HG03432 (cell line): ENCODE data around the gene LDHAL6B.

Experiments
- ATAC-seq: cut with Tn5 transposase; IDR thresholded peaks from one replicate; pipeline ENCODE4 v1.9.1; 2021; ENCODE audit warnings: mild to moderate bottlenecking, moderate library complexity; ENCODE audit not compliant: unreplicated experiment

Gene LDHAL6B

DNA sequence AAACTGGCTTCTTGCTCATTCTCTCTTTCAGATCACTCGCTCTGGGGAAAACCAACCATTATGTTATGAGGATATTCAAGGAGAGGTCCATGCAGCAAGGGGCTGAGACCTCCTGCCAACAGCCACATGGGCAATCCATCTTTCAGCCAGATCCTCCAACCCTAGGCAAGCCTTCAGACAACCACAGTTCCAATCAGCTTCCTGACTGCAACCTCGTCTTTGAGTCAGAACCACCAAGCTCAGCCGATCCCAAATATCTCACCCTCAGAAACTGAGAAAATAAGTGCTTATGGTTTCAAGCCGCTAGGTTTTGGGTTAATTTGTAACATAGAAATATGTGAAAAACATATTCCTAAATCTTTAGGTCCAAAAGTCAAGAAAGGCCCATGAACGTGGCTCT, 10.3 kb downstream of the LDHAL6B start:
- no peak for ATAC-seq

DNA sequence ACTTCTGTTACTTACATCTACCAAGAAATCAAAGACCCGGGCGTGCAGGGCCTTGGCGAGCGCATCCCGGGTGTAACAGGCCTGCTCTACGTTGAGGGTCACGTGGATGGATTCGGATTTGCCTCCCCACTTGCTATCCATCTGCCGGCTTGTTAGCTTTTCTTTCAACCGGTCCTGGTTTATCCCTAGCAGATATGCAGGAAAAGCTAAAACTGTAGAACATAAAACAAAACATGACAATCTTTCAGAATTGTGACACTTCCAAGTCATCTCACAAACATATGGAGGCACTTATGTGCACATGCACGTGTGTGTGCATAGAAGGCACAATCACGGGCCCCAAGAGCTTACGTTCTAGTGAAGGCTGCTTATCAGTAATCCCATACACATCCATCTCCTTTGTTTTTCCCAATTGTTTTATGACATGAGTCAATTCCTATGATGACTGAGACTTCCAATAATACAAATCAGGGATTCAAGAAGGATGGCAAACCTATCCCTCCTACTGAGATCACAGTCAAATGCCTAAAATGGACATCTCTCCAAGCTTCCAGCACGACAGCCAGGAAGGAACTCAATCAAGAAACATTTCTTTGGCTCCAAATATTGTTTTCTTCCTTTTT, 11.3 kb downstream of the LDHAL6B start:
- ATAC-seq = no peak

- ATAC-seq = no peak
These were observed 12.1 kb downstream of the LDHAL6B start for GRCh38 chr15:59218710-59219109.

GRCh38 chr15:59221511-59222505, 15.2 kb downstream of the LDHAL6B start:
- ATAC-seq = no peak

GRCh38 chr15:59222906-59223550, 16.4 kb downstream of the LDHAL6B start:
- ATAC-seq = no peak

GRCh38 chr15:59223736-59224135, 17.1 kb downstream of the LDHAL6B start:
- ATAC-seq = no peak

- no peak for ATAC-seq
These were observed 17.8 kb downstream of the LDHAL6B start for GRCh38 chr15:59224474-59224873.

DNA sequence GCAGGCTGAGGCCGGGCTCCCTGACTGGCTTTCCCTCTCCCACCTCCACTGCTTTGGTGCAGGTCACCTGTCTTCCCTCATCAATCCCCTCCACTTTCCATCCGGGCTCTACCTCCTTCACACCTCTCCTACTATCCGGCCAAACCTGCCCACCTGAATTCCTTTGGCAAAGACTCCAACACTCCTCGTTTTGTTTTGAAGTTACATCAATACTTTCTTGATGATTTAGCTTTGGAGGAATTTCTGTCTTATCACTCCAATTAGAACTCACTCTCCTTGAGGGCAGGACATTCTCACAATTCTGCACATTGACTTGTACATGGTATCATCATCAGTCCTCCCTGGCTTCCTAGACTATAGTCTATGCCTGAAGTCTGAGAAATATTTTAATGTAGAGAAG, 20.4 kb downstream of the LDHAL6B start:
- ATAC-seq = no peak

GRCh38 chr15:59229015-59229414, 22.4 kb downstream of the LDHAL6B start:
- no peak for ATAC-seq

DNA sequence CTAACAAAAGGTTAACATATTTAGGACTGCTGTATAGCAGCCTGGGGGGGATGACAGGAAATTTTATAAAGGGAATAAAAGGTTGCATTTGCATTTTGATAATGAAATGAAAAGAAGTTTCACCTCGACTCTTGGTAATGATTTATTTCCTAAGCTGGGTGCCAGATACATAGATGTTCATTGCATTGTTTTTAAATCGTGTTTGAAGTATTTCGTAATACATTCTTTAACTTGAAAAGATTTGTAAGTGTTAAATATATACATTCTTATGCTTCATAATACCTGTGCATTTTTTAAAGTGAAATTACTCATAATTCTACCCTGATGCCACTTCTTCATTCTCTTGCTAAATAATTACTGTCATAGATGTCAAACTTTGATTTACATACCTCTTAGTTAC, 22.8 kb downstream of the LDHAL6B start:
- ATAC-seq = no peak

DNA sequence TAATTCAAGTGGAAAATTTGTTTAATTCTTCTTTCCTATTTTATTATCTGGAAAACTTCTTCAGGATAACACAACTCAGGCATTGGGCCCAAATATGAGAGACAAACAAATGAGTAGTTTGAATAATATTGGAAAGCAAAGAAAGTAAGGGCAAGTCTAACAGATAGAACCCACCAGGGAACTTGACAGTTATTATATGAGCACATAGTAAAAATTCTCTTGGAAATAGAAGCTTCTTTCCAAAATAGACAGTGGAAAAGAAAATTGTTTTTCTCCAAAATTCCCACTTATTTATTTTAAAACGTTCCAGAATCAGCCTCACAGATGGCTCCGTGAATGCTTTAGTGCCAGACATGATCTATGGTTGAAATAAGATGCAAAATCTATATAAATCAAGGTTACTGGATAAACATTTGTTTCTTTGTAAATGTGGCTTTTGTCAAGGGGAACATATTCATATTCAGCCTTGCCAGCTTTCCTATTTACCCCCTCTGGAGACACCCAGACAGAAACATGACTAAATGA, 23.9 kb downstream of the LDHAL6B start:
- ATAC-seq = no peak

DNA sequence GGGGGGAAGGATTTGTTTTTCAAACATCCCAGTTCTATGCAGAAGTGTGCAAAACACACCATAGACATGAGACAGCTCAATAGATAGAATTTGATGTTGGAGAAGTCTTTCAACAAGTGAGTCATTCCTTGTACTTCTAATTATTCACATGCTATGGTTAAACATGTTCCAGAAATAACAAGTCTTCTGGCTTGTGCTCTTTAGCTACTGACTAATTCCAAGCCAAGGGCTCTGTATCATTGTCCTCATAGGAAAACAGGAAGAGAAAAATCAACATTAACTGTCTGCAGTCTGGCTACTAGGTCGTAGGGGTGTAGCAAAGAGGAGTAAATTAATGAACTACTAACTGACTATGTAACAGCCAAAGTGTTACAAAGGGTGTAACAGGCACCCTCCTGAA, 25.8 kb downstream of the LDHAL6B start:
- ATAC-seq = no peak

GRCh38 chr15:59236394-59236793, 29.8 kb downstream of the LDHAL6B start:
- ATAC-seq = no peak

GRCh38 chr15:59237119-59237855, 30.6 kb downstream of the LDHAL6B start:
- peak; percentile 72 for ATAC-seq

GRCh38 chr15:59237924-59238331, 31.3 kb downstream of the LDHAL6B start:
- peak; percentile 54 for ATAC-seq

GRCh38 chr15:59240036-59240435, 33.4 kb downstream of the LDHAL6B start:
- no peak for ATAC-seq

DNA sequence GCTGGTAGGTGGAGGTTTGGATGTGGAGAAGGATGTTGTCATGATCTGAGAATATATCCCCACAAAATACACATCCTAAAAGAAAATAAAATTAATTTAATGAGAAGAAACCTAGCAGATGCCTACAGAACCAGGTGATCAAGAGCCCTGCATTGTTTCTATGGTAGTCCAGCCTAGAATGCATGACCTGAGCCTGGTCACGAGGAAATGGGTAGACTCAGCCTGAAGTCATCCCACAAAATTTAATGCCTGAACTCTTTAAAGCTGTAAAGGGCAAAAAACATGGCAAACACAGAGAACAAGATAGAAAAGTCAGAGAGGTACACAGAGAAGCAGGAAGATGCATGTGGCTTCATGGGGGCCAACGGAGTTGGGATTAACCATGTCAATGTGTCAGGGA, 36.0 kb downstream of the LDHAL6B start:
- ATAC-seq = no peak

- no peak for ATAC-seq
These were observed 37.0 kb downstream of the LDHAL6B start for GRCh38 chr15:59243622-59244021.

DNA sequence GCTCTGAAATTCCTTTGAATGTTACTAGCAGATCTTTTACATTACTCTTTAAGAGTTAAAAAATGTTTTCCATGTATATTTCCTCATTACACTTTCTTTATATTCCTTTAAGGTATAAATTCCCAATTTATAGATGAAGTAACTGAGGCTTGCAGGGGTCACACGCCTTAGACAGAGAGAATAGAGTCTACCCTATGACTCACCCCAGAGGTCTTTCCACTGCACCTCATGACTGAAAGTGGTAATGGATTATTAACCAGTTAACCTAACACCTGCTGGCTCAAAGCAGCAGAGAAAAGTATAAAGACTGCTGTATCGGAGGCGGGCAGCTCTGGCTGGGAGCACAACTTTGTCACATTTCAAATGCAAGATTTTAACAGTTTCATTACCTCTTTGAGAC, 37.7 kb downstream of the LDHAL6B start:
- ATAC-seq = peak; percentile 87

DNA sequence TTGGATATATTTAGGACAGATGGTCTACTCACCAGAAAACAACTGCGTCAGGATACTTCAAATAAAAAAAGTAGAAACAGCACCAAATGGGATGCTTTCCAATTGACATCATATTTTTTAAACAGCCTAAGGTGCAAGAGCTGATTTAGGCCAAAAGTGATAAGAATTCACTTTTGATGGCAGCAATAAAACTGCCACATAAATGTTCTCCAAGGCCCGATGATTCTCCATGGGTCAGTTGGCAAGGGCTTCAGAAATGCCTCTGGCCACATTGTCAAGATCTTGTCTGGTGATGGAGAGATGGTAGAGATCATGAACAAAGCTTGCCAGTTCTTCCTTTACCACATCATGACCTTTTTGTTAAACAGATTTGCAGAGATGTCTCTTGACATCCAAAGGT, 38.9 kb downstream of the LDHAL6B start:
- no peak for ATAC-seq

- ATAC-seq = no peak
These were observed 40.7 kb downstream of the LDHAL6B start for GRCh38 chr15:59247364-59247763.
